Smooth muscle cell (in vitro differentiated cells): Measurements from ENCODE around the gene PTPRK. TPM values are rescaled to one million over a fixed set of nuclear protein-coding genes. Genes with fewer than 3 reads are reported as not detected.
A peak's percentile ranks its signal among the peaks of the same experiment; 100 is the strongest.

Experiments used
- DNase-seq: peaks from one replicate; lab custom pipeline; 2025; ENCODE audit not compliant: unreplicated experiment; lab: John Stamatoyannopoulos, UW
- H2AFZ ChIP-seq: fragments of 200-600 bp; sonication (generic); 2 replicates; pipeline ENCODE4 v1.6.0; 2016; ENCODE audit warnings: antibody characterized with exemption, low read depth, mild to moderate bottlenecking
- H3F3A ChIP-seq: fragments of 200-600 bp; sonication (generic); 2 replicates; pipeline ENCODE4 v1.6.0; 2017; ENCODE audit warnings: antibody characterized with exemption, low read depth
- H3K27ac ChIP-seq: fragments of 200-600 bp; sonication (generic); 2 replicates; pipeline ENCODE4 v1.5.1; 2016; ENCODE audit warnings: low read depth, mild to moderate bottlenecking
- H3K27me3 ChIP-seq: fragments of 200-600 bp; sonication (generic); 2 replicates; pipeline ENCODE4 v1.6.1; 2016; ENCODE audit warnings: low read depth, mild to moderate bottlenecking
- H3K36me3 ChIP-seq: fragments of 200-600 bp; sonication (generic); 2 replicates; pipeline ENCODE4 v1.5.1; 2016; ENCODE audit warnings: low read depth
- H3K4me1 ChIP-seq: fragments of 200-600 bp; sonication (generic); 2 replicates; pipeline ENCODE4 v1.5.1; 2016; ENCODE audit warnings: low read depth
- H3K4me2 ChIP-seq: fragments of 200-600 bp; sonication (generic); 2 replicates; pipeline ENCODE4 v1.6.0; 2016; ENCODE audit warnings: mild to moderate bottlenecking
- H3K4me3 ChIP-seq: fragments of 200-600 bp; sonication (generic); 2 replicates; pipeline ENCODE4 v1.5.1; 2016; ENCODE audit warnings: mild to moderate bottlenecking
- H3K79me2 ChIP-seq: fragments of 200-600 bp; sonication (generic); 2 replicates; pipeline ENCODE4 v1.6.0; 2016; ENCODE audit warnings: low read depth, mild to moderate bottlenecking
- H3K9ac ChIP-seq: fragments of 200-600 bp; sonication (generic); 2 replicates; pipeline ENCODE4 v1.6.0; 2016; ENCODE audit warnings: low read depth
- H3K9me3 ChIP-seq: fragments of 200-600 bp; sonication (generic); replicated peaks from 2 replicates; pipeline ENCODE4 v1.5.1; 2016; ENCODE audit warnings: low read depth
- H4K20me1 ChIP-seq: fragments of 200-600 bp; sonication (generic); 2 replicates; pipeline ENCODE4 v1.6.0; 2016; ENCODE audit warnings: low read depth
- CTCF ChIP-seq: fragments of 200-600 bp; sonication (generic); IDR thresholded peaks from 2 replicates; pipeline ENCODE4 v1.5.1; 2017; ENCODE audit warnings: borderline replicate concordance, mild to moderate bottlenecking, antibody characterized with exemption; ENCODE audit not compliant: insufficient read depth, poor library complexity, severe bottlenecking
- WGBS: methylation state at CpG from one replicate; pipeline ENCODE4 v1.1.7; 2016; ENCODE audit warnings: low lambda C conversion rate; 5-methylcytosine and 5-hydroxymethylcytosine counted together
- polyA plus RNA-seq: library from polyadenylated mRNA; unstranded; fragments of >200 nt; fragmentation: Nextera tagmentation; extraction: Ambion mirVana; gene quantifications from 2 replicates; pipeline ENCODE4 v1.2.1, GENCODE V29; 2016
- total RNA-seq: library from RNA; depleted of rRNA; stranded (reverse); fragments of >200 nt; gene quantifications from 2 replicates; pipeline ENCODE4 v1.2.3, GENCODE V29; 2014

Gene PTPRK
- total and polyA plus RNA-seq, 2 experiments from 2014 or later: 21.7 to 50.4 TPM

DNA sequence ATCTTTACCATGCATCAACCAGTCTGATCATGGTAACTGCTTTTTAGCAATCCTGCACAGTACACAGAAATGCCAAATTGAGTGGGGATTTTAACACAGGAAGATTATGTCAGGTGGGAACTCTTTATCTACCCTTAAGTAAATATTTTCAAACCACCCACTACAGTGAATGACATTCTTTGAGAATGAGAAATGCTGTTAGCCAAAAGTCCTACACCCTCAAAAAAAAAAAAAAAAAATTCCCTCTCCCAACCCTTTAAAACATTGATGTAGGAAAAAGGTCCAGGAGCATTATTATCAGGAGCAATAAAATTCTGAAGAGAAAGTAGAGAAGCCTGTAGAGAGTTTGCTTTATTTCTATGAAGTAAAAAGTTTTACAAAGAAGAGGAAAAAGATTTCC lies 312.3 kb downstream of the PTPRK start:
- peaks cover 8% of the 10 kb centered on the region for H3K79me2 ChIP-seq
- no peak overlapping the region for H3K9ac ChIP-seq
- H3K4me2 ChIP-seq: peak overlapping the region; percentile 58
- DNase-seq: no peak
- H3F3A ChIP-seq: no peaks in the 10 kb centered on the region
- H3K36me3 ChIP-seq: no peaks in the 10 kb centered on the region
- no peak for TF ChIP-seq CTCF
- no peaks in the 10 kb centered on the region for H3K27me3 ChIP-seq
- H3K4me3 ChIP-seq: no peak overlapping the region
- H2AFZ ChIP-seq: no peak overlapping the region
- no peak overlapping the region for H3K27ac ChIP-seq
- H3K9me3 ChIP-seq: no peaks in the 10 kb centered on the region
- peaks cover 19% of the 10 kb centered on the region for H4K20me1 ChIP-seq
- H3K4me1 ChIP-seq: peaks cover 4% of the 10 kb centered on the region

DNA sequence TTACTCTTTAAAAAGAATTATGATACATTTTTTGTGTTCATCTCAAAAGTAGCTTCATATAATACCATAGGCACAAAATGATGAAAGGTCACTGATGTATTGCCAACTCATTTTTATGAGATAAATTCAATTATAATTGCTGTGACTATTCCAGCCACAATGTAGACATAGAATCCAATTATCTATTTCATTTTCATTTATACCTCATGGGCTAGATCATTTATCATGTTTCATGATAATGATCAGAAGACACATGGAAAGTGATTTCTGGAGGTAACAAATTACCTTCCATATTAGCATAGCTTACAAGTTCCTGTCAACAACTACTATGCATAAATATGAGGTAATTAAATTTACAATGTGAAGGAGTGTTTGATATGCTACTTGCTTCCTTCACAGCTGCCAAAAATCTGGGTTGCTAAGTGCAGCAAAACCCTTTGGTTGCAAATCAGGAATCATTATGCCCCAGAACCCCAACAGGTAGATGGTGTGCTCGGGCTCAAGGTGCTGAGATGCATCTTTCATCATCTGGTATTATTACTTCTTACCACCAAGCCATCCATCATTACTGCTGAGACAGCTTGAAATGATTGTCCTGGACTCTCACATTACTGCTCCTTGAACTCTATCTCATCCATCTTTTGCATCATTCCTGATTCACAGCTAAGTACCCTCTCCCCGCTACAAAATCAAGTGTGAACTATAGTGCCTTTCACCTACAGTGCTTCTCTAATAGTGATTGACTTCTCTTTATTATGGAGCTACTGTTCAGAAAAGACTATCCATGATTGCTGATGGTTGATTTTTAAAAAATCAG lies 313.6 kb downstream of the PTPRK start:
- 88% methylated on average over 2 of the region's 2 CpGs for WGBS
- H3K4me3 ChIP-seq: no peak overlapping the region
- no peaks in the 10 kb centered on the region for H3K36me3 ChIP-seq
- H4K20me1 ChIP-seq: peaks cover 19% of the 10 kb centered on the region
- no peak overlapping the region for H3K9ac ChIP-seq
- H3K9me3 ChIP-seq: no peaks in the 10 kb centered on the region
- H3K27ac ChIP-seq: no peak overlapping the region
- H3F3A ChIP-seq: no peaks in the 10 kb centered on the region
- H3K79me2 ChIP-seq: peaks cover 8% of the 10 kb centered on the region
- H3K27me3 ChIP-seq: no peaks in the 10 kb centered on the region
- H3K4me2 ChIP-seq: no peak overlapping the region
- TF ChIP-seq CTCF: no peak
- H3K4me1 ChIP-seq: peaks cover 4% of the 10 kb centered on the region
- DNase-seq: no peak
- H2AFZ ChIP-seq: no peak overlapping the region

DNA sequence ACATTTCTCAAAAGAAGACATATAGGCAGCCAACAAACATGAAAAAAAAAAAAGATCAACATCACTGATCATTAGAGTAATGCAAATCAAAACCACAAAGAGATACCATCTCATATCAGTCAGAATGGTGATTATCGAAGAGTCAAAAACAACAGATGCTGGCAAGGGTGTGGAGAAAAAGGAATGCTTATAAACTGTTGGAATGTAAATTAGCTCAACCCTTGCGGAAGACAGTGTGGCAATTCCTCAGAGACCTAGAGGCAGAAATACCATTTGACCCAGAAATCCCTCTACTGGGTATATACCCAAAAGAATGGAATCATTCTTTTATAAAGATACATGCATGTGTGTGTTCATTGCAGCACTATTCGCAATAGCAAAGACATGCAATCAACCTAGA lies 315.8 kb downstream of the PTPRK start:
- no peaks in the 10 kb centered on the region for H3K36me3 ChIP-seq
- no peaks in the 10 kb centered on the region for H3F3A ChIP-seq
- H3K9me3 ChIP-seq: no peaks in the 10 kb centered on the region
- 62% methylated on average over 3 of the region's 3 CpGs for WGBS
- peaks cover 4% of the 10 kb centered on the region for H3K4me1 ChIP-seq
- no peak overlapping the region for H2AFZ ChIP-seq
- DNase-seq: no peak
- peaks cover 8% of the 10 kb centered on the region for H3K79me2 ChIP-seq
- no peak overlapping the region for H3K4me3 ChIP-seq
- H3K27me3 ChIP-seq: no peaks in the 10 kb centered on the region
- H3K4me2 ChIP-seq: no peak overlapping the region
- no peak for TF ChIP-seq CTCF
- peaks cover 19% of the 10 kb centered on the region for H4K20me1 ChIP-seq
- H3K9ac ChIP-seq: no peak overlapping the region
- no peak overlapping the region for H3K27ac ChIP-seq
